H7 (cell line): ENCODE measurements around the gene BPIFA3. TPM values are rescaled to one million over a fixed set of nuclear protein-coding genes. Genes with fewer than 3 reads are reported as not detected.

Source experiments
- DNase-seq: peaks from one replicate; pipeline ENCODE4 v3.0.0; 2012
- H3K27me3 ChIP-seq: 2 replicates; pipeline ENCODE4 v1.6.0; 2011; ENCODE audit warnings: mild to moderate bottlenecking, low read length; ENCODE audit not compliant: control insufficient read depth, insufficient read depth
- H3K36me3 ChIP-seq: replicated peaks from 2 replicates; pipeline ENCODE4 v1.5.1; 2011; ENCODE audit warnings: low read length; ENCODE audit not compliant: control insufficient read depth, insufficient read depth
- H3K4me3 ChIP-seq: 2 replicates; pipeline ENCODE4 v1.5.1; 2011; ENCODE audit warnings: low read depth, mild to moderate bottlenecking, control low read depth, low read length, moderate library complexity; ENCODE audit not compliant: insufficient read depth
- total RNA-seq: library from RNA; depleted of rRNA; stranded (reverse); fragments of >200 nt; shearing (Covaris generic); gene quantifications from 2 replicates; pipeline ENCODE4 v1.2.3, GENCODE V29; 2014

BPIFA3 gene
- total RNA-seq, 1 experiment from 2014 or later = not detected

- Histone ChIP-seq H3K36me3 (no peaks in the 10 kb centered on the region), H3K4me3 (no peak overlapping the region), H3K27me3 (no peaks in the 10 kb centered on the region)
- DNase-seq = no peak
These were observed 19.2 kb downstream of the BPIFA3 start for GRCh38 chr20:33236351-33236750.

GRCh38 chr20:33237989-33238388, 20.8 kb downstream of the BPIFA3 start:
- Histone ChIP-seq H3K4me3 (no peak overlapping the region), H3K36me3 (no peaks in the 10 kb centered on the region), H3K27me3 (no peaks in the 10 kb centered on the region)
- DNase-seq = no peak

GRCh38 chr20:33239418-33239817, 22.3 kb downstream of the BPIFA3 start:
- Histone ChIP-seq H3K36me3 (no peaks in the 10 kb centered on the region), H3K4me3 (no peak overlapping the region), H3K27me3 (no peaks in the 10 kb centered on the region)
- DNase-seq = no peak

GRCh38 chr20:33239979-33240736, 23.0 kb downstream of the BPIFA3 start:
- H3K4me3 ChIP-seq = no peak overlapping the region
- H3K36me3 ChIP-seq = no peaks in the 10 kb centered on the region
- H3K27me3 ChIP-seq = no peaks in the 10 kb centered on the region
- no peak for DNase-seq

DNA sequence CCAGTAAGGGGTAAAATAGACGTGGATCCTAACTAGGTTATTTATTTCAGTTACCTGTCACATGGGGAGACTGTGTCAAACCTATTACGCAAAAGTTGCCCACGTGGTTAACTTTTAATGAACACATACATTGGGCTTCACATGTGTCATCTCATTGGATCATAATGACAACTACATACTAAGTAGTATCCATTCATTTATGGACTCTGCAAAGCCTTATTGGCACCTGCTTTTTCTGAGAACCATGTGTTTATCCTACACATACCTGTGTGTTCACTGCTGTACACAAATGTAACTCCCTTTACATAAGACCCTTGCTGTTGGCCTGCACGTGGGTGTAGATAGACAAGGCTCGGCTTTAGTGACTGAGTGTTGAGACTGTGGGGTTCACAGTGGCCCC, 23.8 kb downstream of the BPIFA3 start:
- no peaks in the 10 kb centered on the region for H3K27me3 ChIP-seq
- no peak for DNase-seq
- no peak overlapping the region for H3K4me3 ChIP-seq
- H3K36me3 ChIP-seq = no peaks in the 10 kb centered on the region

DNA sequence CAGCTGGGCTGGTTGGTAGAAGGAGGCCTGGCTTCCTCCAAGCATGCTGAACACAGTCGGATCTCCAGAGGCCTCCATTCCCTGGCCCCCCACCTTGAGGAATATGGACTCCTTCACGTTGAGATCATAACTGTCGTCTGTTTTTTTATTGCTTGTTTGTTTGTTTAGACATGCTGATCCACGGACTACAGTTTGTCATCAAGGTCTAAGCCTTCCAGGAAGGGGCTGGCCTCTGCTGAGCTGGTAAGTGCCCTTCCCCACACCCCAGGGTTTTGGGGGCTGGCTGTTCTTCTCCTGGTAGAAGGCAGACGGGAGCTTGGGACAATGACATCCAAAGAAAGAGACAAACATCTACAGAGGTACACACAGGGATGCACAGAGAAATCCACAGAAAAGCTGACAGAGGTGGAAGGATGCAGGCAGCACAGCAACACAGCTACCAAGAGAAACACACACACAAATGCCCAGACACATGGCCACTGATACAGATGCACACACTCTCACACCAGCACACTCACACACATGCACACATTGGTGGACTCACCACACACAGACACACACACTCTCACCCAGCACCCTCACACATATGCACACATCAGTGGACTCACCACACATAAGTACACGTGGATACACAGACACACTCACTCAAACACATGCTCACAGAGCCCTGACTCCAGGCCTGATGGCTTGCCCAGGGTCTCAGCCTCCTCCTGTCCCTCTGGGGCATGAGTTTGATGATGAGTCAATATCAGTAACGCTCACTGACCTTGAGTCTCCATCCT, 25.4 kb downstream of the BPIFA3 start:
- DNase-seq = no peak
- Histone ChIP-seq H3K27me3 (no peaks in the 10 kb centered on the region), H3K36me3 (no peaks in the 10 kb centered on the region), H3K4me3 (no peak overlapping the region)

GRCh38 chr20:33246077-33246476, 28.9 kb downstream of the BPIFA3 start:
- H3K36me3 ChIP-seq = no peaks in the 10 kb centered on the region
- H3K4me3 ChIP-seq = no peak overlapping the region
- no peak for DNase-seq
- H3K27me3 ChIP-seq = no peaks in the 10 kb centered on the region

- no peak for DNase-seq
- no peaks in the 10 kb centered on the region for H3K27me3 ChIP-seq
- no peaks in the 10 kb centered on the region for H3K36me3 ChIP-seq
- no peak overlapping the region for H3K4me3 ChIP-seq
These were observed 32.3 kb downstream of the BPIFA3 start for GRCh38 chr20:33249456-33249855.

- Histone ChIP-seq H3K27me3 (no peaks in the 10 kb centered on the region), H3K4me3 (no peak overlapping the region), H3K36me3 (no peaks in the 10 kb centered on the region)
- DNase-seq = no peak
These were observed 33.5 kb downstream of the BPIFA3 start for GRCh38 chr20:33250666-33251065.

DNA sequence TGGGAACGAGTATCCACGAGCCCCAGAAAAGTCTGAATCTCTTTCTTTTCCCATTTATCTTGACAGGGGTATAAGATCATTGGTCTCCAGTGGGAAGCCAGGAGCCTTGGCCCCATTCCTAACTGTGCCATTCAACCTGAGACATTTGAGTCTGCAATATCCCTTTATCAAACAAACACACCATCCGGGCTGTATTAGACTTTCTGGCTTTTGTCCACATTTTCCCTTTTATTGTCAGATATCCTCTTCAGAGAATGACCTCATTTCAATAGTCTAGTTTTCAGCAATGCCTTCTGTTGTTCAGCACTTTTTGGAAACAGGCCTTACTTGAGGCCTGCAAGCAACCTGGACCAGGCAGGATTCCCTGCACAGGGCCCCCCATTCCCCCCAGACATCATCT, 34.3 kb downstream of the BPIFA3 start:
- DNase-seq = no peak
- H3K36me3 ChIP-seq = no peaks in the 10 kb centered on the region
- H3K4me3 ChIP-seq = no peak overlapping the region
- no peaks in the 10 kb centered on the region for H3K27me3 ChIP-seq

DNA sequence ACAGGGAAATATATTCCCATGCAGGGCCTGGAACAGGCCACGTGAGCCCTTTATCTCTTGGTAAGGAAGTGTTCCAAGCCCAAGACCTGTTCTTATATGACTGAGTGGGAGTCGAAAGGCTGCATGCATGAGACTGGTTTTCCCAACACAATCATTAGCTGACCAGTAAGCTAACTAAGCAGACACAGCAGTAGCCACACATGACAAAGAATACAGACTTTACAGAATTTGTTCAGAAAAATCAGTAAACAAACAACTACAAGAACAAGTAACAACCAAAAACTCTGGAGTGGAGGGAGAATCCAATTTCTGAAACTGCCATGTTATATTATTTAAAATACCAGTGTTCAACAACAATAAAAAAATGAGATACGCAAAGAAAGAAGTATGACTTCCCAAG, 35.3 kb downstream of the BPIFA3 start:
- H3K4me3 ChIP-seq = no peak overlapping the region
- H3K27me3 ChIP-seq = no peaks in the 10 kb centered on the region
- DNase-seq = no peak
- H3K36me3 ChIP-seq = no peaks in the 10 kb centered on the region

DNA sequence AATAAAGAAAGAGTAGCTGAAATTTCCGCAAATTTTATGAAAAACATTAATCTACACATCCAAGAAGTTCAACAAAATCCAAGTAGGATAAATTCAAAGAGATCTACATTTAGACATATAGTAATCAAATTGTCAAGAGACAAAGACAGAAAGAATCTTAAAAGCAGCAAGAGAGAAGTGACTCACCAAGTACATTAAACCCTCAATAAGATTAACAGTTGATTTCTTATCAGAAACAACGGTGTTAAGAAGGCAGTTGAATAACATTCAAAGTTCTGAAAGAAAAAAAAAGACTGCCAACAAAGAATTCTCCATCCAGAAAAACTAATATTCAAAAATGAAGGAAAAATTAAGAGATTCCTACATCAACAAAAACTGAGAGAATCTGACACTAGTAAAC, 37.9 kb downstream of the BPIFA3 start:
- Histone ChIP-seq H3K36me3 (no peaks in the 10 kb centered on the region), H3K4me3 (no peak overlapping the region), H3K27me3 (no peaks in the 10 kb centered on the region)
- DNase-seq = no peak

DNA sequence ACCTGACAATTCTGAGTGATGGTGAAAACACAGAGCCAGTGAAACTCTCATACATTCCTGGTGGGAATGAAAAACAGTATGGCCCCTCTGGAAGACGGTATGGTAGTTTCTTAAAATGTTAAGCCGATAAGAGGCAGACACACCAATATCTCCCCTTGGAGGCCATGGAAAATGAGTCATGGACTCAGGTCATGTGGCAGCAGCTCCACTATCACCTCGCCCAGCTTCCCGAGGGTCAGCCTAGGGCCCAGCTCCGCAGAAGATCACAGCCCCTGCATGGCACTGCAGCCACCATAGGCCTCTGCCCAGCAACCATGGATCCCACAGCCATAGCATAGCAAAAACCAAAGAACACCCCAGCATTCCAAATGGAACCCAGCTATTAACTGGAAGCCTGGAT, 40.1 kb downstream of the BPIFA3 start:
- no peak for DNase-seq

GRCh38 chr20:33259371-33259770, 42.2 kb downstream of the BPIFA3 start:
- DNase-seq = no peak
- Histone ChIP-seq H3K36me3 (no peaks in the 10 kb centered on the region), H3K4me3 (no peak overlapping the region), H3K27me3 (no peaks in the 10 kb centered on the region)

More for the DNA sequence above, 40.1 kb downstream of the BPIFA3 start:
- no peaks in the 10 kb centered on the region for H3K27me3 ChIP-seq
- no peaks in the 10 kb centered on the region for H3K36me3 ChIP-seq
- H3K4me3 ChIP-seq = no peak overlapping the region

GRCh38 chr20:33261465-33261864, 44.3 kb downstream of the BPIFA3 start:
- DNase-seq = no peak
- Histone ChIP-seq H3K27me3 (no peaks in the 10 kb centered on the region), H3K36me3 (no peaks in the 10 kb centered on the region), H3K4me3 (no peak overlapping the region)
